Esophagus muscularis mucosa (tissue), 3 donors: ENCODE results near the gene HS6ST1.

ENCODE experiments used
- EP300 ChIP-seq: sonication (generic); formaldehyde crosslinking; IDR thresholded peaks from one replicate; pipeline ENCODE4 v1.6.1; 2017; ENCODE audit warnings: antibody characterized with exemption
- TF ChIP-seq, protein P1 (sequence below), 3 experiments: fragments of 200-600 bp in 2 of 3; fragments of 450-650 bp in 1 of 3; sonication (generic) in 2 of 3; IDR thresholded peaks; one replicate each; pipeline ENCODE4 v1.5.1; 2017 to 2019; ENCODE audit warnings: antibody characterized with exemption in 3 of 3, mild to moderate bottlenecking in 2 of 3, moderate library complexity in 1 of 3

DNA sequence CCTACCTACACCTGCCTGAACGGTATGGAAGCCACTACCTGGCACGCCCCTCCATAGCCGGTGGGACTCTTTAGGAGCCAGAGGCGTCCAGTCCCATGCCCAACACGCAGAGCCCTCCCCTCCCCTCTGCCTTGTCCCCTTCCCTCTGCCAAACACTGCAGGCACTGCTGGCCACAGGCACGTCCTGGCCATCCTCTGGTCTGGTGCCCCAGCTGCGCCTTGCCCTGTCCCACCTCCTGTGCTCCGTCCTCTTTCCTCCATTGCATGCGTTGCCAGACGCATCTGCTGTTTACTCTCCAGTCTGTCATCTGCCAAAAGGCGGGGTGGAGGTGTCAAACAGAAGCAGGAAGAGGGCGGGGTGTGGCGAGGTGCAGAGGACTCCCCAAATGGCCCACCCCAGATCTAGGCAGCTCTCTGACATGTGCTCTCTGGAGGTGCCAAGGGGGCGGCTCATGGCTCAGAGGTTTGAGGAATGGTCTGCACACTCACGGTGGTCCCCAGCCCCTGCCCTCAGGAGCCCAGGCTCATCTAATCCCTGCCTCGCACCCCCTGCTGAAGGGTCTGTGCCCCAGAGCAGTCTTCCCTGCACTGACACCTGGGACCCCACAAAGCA is 45.1 kb downstream of the HS6ST1 start:
- TF ChIP-seq, protein P1, sequence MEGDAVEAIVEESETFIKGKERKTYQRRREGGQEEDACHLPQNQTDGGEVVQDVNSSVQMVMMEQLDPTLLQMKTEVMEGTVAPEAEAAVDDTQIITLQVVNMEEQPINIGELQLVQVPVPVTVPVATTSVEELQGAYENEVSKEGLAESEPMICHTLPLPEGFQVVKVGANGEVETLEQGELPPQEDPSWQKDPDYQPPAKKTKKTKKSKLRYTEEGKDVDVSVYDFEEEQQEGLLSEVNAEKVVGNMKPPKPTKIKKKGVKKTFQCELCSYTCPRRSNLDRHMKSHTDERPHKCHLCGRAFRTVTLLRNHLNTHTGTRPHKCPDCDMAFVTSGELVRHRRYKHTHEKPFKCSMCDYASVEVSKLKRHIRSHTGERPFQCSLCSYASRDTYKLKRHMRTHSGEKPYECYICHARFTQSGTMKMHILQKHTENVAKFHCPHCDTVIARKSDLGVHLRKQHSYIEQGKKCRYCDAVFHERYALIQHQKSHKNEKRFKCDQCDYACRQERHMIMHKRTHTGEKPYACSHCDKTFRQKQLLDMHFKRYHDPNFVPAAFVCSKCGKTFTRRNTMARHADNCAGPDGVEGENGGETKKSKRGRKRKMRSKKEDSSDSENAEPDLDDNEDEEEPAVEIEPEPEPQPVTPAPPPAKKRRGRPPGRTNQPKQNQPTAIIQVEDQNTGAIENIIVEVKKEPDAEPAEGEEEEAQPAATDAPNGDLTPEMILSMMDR (IDR thresholded peaks at IDR 0.05): no peak
- TF ChIP-seq EP300: no peak
